OCI-M2 (cell line): ENCODE data around the gene IQSEC1.

Experiments
- DNase-seq: peaks from one replicate; lab custom pipeline; 2025; ENCODE audit not compliant: unreplicated experiment; lab: John Stamatoyannopoulos, UW

IQSEC1 gene

DNA sequence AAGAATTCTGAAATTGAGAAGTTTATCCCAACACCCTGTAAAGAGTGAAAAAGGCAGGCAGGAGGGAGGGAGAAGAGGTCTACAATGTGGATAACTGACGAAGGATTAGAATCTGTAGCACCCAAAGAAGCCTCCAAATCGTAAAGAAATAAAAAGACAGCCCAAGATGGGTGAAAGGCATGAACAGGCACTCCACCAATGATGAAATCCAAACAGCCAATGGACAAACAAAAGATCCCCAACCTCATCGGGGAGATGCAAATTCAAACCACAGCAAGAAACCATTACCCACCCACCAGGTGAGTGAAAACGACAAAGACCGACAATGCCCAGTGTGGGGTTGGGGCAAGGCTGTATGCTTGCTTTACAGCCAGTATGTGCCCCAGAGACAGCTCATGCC is 85.6 kb downstream of the IQSEC1 start:
- DNase-seq, result no peak

DNA sequence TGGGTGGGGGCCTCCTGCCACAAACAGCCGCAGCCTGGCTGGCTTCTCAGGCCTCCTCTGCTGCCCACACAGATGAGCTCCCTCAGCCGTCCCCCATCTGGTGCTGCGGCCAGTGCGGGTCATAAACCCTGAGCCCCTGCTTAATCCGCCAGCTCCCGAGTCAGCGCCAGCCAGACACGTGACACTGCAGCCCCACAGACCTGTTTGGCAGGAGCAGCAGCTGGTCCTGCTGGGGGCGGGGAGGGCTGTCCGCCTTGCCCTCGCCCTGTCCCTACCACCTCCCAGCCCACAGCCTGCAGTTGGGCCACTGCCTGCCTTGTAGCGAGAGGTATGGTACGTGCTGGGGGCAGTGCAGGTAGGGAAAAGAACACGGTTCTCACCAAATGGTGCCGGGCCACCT is 86.2 kb downstream of the IQSEC1 start:
- no peak for DNase-seq

DNA sequence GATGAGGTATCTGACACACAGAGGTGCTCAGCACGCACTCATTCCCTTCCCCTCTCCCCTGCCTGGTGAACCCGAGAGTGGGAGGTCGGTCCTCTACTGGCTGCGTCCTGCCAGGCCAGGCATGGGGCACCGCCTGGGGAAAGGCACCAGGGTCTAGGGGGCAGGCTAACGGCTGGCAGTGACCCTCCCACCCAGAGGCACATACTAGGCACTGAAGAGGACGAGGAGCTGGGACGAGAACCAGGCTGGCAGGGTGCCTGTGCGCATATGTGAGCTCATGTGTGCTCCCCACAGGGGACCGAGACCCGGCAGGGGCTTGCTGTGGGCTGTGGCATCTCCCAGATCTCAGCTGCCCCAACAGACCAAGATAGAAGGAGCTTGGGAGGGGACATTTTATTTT is 86.7 kb downstream of the IQSEC1 start:
- no peak for DNase-seq

DNA sequence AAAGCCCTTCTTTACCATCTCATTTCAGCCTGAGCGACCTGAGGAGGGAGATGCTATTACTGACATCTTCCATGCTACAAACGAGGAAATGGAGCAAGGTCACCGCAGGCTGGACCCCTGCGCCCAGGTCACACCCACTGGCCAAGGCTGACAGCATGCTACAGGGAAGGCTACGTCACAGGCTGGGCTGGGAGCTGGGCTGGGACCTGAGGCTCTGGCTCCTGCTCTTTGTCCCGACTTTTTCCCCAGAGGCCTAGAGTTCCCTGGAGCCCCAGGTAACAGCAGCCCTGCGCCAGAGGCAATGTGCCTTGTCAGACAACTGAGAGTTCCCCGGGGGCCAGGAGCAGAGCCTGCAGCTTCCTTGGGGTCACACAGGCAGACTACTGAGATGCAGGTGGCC is 87.2 kb downstream of the IQSEC1 start:
- DNase-seq, result no peak

DNA sequence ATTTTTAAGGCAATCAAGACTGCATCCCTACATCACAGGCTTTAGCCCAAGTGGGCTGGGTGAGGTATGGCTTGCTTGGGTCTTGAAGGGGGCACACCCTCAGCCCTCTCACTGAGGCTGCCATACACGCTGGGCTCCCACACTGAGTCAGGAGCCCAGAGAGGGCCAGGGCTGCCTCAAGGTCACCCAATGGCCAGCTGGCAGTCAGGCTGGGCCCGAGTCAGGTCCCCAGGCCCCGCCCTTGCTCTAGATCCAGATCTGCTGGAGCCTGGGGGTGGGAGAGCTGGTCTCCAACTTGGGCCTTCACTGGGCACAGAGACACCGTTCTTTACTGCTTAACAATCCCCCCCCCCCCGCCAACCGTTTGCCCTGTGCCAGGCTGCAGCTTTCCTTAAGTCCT is 88.1 kb downstream of the IQSEC1 start:
- DNase-seq, result no peak

DNA sequence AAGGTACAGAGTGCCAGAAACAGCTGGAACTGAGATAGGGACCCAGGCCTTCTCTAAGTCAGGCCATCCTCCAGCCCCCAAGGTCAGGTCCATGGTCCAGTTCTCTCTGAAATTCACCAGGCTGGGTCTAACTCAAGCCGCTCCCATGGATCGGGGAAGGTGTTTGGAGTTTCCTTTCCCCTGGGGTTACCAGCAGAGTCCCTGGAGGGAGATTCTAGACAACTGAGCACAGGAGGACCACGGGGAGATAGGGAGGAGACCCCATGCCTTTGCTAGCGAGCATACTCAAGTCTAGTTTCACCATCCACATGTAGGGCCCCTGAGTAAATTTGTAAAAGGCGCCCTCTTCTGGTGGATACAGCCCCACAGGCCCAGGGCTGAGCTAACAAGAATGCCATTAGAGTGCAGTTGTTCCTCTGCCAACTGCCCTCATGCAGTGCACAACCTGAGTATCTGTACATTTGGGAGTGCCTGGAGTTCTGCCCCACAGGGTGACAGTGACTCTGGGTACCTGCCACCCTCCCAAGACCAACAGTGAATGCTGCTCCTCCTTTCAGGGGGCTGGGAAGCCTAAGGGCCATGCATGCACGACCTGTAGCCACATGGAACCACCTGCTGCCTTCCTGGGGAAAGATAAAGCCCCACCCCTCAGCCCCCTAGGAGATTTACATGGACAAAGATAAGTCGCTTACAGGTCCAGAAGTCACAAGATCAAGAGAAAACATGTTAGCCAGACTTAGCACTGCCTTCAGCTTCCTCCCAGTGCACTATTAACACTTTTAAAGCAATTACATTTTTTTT is 89.0 kb downstream of the IQSEC1 start:
- DNase-seq, result peak; percentile 29

DNA sequence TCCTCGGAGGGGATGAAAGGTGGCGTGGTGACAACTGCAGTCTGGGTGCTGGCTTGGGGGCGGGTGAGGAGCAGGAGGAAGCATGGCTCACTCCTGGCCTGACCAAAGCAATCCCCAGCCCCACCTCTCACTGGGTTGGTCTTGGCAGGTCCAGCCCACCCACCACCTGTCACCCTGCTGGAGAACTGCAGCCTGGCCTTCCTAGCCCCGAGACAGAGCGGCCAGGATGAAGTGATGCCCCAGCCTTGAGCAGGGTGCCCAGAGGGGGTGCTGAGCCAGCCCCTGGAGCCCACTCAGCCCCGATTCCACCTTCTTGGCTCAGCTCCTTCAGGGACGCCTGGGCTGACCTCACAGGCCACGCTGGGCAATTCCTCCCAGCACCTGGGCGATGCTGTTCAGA is 89.9 kb downstream of the IQSEC1 start:
- no peak for DNase-seq

DNA sequence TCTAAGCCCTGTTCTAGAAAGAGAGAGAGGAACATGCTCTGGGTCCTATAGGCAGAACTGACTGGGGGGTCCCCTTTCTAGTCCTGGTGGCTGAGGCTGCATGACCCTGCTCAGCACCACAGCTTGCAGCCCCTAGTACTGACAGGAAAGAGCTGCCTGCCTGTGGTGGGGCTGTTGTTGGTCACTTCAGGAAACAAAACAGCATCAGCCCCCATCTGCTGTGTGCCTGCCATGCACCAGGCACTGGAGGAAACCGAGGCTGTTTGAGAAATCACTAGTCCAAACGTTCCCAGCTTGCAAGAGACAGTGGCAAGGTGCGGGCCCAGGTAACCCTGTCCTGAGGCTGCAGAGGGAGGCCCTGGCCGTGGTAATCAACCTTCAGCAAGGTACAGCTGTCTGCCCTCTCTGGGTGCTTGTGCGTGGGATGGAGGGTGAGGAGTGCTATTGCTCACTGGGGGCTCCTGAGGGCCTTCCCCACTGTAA is 90.6 kb downstream of the IQSEC1 start:
- DNase-seq, result no peak

DNA sequence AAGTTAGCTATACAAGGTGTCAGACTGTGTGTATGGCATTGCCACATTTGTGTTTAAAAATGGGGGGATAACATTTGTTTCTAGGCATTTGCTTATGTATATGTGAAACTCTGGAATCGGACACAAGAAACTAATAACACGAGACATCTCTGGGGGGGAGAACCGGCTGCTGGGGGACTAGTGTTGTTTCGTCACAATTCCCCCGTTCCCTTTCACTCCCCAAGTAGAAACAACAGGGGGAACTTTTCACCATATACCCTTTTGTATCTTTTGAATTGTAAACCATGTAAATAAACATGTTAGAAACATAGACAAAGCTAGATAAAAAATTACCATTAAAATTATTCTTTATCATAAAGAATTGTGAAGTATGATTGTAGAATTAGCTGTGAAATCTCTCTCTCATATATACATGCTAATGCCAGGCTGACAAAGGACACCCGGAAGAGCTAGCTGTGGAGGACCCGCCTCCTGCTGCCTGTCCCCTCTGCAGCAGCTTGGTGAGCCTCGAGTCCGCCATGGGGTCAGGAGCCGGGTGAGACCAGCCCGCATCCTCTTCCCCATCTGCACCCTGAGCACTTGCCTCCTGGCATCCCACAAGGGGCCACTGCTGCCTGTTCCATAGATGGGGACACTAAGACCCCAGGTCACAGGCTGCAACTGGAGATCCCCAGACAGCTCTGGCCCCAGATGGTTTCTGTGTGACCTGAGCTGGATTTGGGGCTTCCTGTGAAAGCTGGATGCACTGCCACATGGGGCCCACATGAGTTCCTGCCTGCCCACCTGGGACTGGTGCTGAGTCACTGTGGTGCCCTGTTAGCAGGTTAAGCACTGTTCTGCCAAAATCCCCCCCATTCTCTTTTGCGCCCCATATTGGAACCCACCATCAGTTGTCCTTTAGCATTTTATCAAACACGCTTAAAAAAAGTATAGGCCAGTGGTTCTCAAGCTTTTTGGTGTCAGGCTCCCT is 91.6 kb downstream of the IQSEC1 start:
- DNase-seq, result no peak

DNA sequence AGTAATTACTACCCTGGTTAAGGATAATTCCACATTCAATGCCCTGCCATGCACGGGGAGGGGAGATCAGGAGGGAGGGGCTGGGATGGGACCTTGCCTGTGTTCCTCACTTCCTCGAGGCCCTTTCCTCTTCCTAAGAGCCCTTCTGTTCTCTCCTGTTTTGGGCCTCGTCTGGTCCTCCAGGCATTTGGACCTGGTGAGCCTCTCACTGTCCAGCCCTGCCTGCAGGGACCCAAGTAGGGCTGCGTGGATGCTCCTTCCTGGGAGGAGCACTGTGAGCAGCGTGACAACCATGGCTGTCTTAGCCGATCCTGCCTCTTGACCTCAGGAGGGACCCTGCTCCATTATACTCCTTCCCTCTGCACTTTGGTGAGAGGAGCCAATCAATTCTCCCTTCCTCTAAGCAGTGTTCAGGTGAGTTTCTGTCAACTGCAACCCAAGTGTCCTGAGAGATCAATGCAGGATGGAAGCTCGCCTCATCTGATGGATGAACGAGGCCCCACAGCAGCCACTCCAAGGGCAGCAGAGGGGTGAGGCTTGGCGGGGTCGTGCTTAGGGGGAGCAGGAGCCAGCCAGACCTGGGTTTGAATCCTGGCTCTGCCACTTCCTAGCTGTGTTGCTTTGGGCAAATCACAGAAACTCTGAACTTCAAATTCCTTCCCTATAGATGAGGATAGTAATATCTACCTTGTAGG is 92.5 kb downstream of the IQSEC1 start:
- no peak for DNase-seq

DNA sequence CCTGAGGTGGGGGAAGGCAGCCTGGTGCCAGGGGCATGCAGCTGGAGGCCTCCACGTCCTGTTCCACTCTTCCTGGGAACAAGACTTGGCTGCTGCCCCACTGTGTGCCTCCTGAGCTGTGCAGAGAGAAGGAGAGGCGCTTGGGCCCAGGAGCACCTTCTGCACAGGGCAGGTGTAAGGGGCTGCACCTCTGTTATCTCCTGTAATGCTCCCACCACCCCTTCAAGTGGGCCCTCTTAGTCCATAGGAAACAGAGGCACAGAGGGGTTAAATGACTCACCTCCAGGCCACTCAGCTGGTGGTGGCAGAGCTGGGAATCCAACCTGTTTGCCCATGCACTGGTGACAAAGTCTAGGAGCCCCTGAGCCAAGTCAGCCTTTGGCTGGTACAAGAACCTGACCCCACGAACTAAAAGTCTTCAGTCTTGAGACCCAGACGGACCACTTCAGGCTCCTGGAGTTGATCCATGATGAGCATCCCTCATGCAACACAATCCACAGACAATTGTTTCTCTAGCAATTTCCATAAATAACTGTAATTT is 93.2 kb downstream of the IQSEC1 start:
- no peak for DNase-seq

DNA sequence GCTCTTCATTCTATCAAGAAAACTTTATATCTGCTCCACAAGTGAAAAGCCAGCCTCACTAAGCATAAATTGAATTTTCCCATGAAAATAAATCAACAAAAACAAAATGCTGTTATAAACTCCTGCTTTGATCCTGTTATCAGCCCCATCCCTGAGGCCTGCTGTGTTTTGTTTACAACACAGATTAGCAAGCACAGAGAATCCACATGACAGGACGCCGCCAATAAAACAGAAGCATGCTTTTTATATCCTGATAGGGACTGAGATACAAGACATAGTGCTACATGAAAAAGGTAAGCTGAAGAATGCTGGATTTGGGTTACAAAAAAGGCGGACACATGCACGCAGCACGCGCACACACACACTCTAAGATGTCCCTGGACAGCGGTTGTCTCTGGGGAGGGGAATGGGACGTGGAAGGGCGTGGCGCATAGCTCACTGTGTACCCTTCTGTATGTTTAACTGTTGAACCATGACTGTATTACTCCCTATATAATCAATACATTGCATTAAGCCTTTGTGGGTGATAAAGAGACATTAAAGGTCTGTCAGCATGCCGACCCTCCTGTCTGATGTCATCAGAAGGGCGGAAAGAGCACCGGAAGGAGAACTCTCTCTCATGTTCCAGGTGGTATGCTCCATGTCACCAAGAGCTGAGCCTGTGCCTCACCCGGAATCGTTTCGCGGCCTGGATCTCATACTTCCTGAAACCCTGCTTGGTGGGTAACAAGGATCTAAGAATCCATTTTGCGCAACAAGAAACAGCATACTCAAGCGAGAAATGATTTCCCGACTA is 93.9 kb downstream of the IQSEC1 start:
- no peak for DNase-seq

DNA sequence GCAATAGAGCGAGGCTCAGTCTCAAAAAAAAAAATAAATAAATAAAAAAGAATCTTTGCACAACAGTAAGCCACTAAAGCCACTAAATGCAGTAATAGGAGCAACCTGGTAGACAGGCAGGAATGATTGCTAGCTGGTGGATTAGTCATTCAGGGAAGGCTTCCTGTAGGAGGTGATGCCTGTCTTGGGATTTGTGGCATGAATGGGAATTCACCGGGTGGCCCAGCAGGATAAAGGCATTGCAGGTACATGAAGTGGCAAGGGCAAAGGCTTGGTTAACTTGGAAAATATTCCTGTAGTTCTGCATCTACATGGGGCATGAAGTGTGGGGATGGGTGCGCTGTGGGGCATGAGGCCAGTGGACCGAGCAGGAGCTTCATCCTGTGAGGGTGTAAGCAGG is 94.5 kb downstream of the IQSEC1 start:
- DNase-seq, result no peak

DNA sequence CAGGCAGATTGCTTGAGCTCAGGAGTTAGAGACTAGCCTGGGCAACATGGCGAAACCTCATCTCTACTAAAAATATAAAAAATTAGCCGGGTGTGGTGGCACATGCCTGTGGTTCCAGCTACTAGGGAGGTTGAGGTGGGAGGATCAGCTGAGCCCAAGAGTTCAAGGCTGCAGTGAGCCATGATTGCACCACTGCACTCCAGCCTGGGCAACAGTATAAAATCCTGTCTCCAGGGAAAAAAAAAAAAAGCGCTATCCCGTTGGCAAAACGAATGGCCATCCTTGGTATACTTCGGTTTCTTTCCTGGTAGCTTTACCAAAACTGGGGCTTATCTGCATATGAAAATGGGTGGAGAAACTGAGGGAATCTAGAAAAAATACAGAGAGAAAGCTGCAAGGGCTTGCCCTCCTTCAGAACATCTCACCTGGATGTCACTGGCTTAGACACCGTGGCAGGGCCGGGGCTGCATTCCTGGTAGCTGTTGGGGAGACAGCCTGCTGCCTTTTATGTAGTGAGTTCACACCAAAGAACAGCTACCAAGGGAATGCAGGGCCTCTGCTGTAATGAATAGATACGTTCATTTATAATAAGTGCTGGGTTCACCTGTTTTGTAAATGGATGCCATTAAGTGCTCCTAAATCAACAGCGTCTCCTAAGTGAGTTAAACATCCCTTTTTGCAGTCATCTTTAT is 96.0 kb downstream of the IQSEC1 start:
- no peak for DNase-seq

DNA sequence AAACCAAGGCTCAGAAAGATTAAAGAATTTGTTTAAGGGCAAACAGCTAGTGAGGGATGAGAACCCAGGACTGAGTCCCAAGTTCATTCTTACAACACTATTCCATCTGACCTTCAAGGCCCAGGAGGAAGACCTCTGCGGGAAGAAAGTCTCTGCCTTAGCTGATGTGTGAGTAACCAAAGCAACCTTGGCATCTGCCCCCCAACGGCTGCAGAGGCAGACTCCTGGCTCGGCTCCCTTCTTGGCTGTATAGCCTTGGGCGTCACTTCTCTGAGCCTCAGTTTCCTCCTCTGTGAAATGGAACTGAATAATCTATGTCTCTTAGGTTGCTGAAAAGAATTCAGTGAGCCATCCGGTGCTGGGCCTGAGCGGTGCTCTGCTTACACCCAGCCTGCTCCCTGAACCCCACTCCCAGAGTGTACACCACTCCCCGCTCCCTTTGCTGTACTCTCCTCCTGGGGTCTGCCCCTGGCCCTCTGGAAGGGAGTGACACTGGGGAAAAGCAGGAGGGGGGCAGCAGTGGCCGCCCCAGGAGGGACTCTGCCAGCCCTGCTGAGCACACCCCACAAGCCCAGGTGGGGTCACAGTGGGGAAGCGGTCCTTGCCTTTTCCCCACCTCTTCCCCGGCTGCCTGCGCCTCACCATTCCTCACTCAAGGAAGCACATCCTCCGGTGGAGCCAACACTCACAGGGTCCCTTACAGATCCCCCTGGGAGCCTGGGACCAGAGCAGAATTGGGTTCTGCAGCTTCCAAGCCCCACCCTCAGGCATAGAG is 97.3 kb downstream of the IQSEC1 start:
- no peak for DNase-seq

DNA sequence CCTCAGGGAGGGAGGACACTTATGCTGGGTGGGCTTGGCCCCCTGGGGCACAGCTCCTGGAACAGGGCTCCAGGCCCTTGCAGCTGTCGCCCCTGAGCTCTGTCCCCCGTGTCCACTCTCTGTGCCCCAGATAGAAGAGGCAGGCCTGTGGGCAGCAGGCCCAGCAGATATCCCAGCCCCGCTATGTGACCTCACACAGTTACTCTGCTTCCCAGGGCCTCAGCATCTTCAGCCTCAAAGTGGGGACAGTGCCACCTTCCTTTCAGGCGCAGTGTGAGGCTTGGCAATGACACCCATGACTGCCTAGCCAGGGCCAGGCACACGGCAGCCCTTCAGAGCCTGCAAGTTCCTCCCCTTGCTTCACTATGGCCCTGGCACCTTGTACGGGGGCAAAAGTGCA is 98.4 kb downstream of the IQSEC1 start:
- no peak for DNase-seq

DNA sequence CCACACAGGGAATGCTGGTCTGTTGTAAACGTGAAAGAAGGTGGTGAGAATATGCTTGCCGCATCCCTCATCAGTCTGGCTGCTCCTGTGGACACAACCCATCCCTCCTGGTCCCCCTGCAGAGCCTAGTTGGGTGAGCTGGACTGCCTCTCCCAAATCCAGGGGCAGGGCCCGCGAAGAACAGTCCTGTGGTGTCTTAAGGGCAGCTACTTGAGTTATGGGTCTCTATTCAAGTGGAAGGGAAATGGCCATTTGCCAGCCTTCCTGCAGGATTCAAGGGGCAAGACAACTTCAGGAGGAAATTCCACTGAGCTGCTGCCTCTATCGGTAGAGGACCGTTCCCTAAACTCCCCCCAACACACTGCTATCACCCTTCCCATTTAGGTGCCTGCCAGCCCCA is 98.9 kb downstream of the IQSEC1 start:
- no peak for DNase-seq

DNA sequence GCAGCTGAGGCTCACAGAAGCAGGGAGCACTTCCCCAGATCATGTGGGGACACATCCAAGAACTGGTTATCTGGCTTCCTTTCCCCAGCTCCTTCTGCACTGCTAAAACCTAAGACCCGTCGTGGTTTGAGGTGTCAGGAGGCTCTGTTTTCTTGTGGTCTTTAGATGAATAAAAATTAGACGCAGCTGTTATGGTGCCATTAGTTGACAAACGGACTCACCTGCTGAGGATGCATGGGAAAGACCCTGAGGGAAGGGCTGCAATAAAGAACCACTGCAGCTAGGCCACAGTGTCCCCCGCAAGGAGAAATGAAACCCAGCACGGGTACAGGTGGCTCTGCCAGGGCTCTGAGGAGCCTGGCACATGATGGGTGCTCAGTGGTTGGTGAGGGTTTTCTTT is 99.4 kb downstream of the IQSEC1 start:
- DNase-seq, result no peak
